Measurements from ENCODE around the gene ARL13A.

DNA sequence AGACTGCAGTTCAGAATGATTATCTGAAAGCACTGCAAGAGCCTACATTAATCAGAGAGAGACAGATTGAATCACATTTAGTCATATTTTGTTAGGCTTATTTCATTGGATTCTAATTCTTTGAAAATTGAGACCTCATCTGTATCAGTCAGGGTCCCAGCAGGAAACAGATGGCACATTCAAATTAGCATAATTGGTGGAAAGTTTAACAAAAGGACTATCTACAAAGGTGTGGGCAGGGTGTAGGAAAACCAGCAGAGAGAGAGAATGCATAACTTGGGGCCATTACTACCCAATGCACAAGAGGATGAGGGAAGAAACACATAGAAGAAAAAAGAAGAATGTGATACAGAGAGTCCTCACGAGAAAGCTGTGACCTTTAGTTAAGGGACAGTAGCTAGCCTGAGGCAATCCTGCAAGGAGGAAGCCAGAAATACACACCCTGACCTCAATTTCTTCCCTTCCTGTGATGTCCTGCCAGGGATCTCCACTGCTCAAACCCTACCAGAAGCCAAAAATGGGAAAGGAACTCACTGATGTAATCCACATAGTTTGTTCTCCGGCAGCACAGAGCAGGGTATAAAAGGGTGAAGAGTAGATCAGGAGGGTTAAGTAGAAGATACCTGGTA, 23.1 kb upstream of the ARL13A start:
- TF ChIP-seq, protein P1, sequence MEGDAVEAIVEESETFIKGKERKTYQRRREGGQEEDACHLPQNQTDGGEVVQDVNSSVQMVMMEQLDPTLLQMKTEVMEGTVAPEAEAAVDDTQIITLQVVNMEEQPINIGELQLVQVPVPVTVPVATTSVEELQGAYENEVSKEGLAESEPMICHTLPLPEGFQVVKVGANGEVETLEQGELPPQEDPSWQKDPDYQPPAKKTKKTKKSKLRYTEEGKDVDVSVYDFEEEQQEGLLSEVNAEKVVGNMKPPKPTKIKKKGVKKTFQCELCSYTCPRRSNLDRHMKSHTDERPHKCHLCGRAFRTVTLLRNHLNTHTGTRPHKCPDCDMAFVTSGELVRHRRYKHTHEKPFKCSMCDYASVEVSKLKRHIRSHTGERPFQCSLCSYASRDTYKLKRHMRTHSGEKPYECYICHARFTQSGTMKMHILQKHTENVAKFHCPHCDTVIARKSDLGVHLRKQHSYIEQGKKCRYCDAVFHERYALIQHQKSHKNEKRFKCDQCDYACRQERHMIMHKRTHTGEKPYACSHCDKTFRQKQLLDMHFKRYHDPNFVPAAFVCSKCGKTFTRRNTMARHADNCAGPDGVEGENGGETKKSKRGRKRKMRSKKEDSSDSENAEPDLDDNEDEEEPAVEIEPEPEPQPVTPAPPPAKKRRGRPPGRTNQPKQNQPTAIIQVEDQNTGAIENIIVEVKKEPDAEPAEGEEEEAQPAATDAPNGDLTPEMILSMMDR (conservative IDR thresholded peaks at IDR 0.05 in 1 of 2, IDR thresholded peaks at IDR 0.05 in 1 of 2; ENCODE audit: extremely low read depth in 1 of 2, insufficient read depth in 1 of 2, low read depth in 1 of 2, low read length in 2 of 2), result no peak
- no peak for TF ChIP-seq EZH2 (IDR thresholded peaks at IDR 0.05; ENCODE audit: borderline replicate concordance, low read length)

Data from mammary epithelial cell (primary cell).